Fibroblast of lung (primary cell): ENCODE data around the gene SEPTIN12. TPM values are rescaled to one million over a fixed set of nuclear protein-coding genes. Genes with fewer than 3 reads are reported as not detected.

Experiments used
- DNase-seq, 2 donors: peaks; one replicate each; pipeline versions ENCODE4 v3.0.0 to v3.0.0-alpha.2; 2010; ENCODE audit warnings: low read depth in 2 of 2
- H2AFZ ChIP-seq: 2 replicates; pipeline ENCODE4 v1.5.1; 2012; ENCODE audit warnings: low read length, control low read depth, inconsistent platforms
- H3K27ac ChIP-seq: 2 replicates; pipeline ENCODE4 v1.5.1; 2011; ENCODE audit warnings: low read length, control low read depth; ENCODE audit not compliant: insufficient read depth
- H3K27me3 ChIP-seq: 2 replicates; pipeline ENCODE4 v1.5.1; 2011; ENCODE audit warnings: mild to moderate bottlenecking, low read length; ENCODE audit not compliant: control insufficient read depth, insufficient read depth
- H3K36me3 ChIP-seq: 2 replicates; pipeline ENCODE4 v1.5.1; 2011; ENCODE audit warnings: low read length; ENCODE audit not compliant: control insufficient read depth, insufficient read depth
- H3K4me1 ChIP-seq: 2 replicates; pipeline ENCODE4 v1.5.1; 2011; ENCODE audit warnings: low read length; ENCODE audit not compliant: control insufficient read depth, insufficient read depth; ENCODE audit errors: extremely low read depth
- H3K4me2 ChIP-seq: 2 replicates; pipeline ENCODE4 v1.5.1; 2011; ENCODE audit warnings: low read length, control low read depth; ENCODE audit not compliant: insufficient read depth; ENCODE audit errors: extremely low read depth
- H3K4me3 ChIP-seq, 4 experiments: fragments of 200-600 bp in 1 of 4; sonication (generic) in 1 of 4; replicated peaks in 1 of 4; 2 replicates each; pipeline ENCODE4 v1.5.1; 2011 to 2016; ENCODE audit warnings: low read length in 4 of 4, low read depth in 3 of 4, mild to moderate bottlenecking in 3 of 4, control low read depth in 2 of 4, inconsistent platforms in 1 of 4, mixed read lengths in 1 of 4; ENCODE audit not compliant: insufficient read depth in 1 of 4; ENCODE audit errors: control extremely low read depth in 1 of 4
- H3K79me2 ChIP-seq: 2 replicates; pipeline ENCODE4 v1.5.1; 2012; ENCODE audit warnings: mild to moderate bottlenecking, low read length, inconsistent platforms; ENCODE audit not compliant: control insufficient read depth, insufficient read depth
- H3K9ac ChIP-seq: 2 replicates; pipeline ENCODE4 v1.5.1; 2011; ENCODE audit warnings: mild to moderate bottlenecking, low read length, control low read depth; ENCODE audit not compliant: insufficient read depth
- H3K9me3 ChIP-seq: 2 replicates; pipeline ENCODE4 v1.5.1; 2012; ENCODE audit warnings: low read depth, low read length; ENCODE audit not compliant: control insufficient read depth, insufficient read depth
- H4K20me1 ChIP-seq: 2 replicates; pipeline ENCODE4 v1.5.1; 2011; ENCODE audit warnings: low read length; ENCODE audit not compliant: control insufficient read depth, insufficient read depth; ENCODE audit errors: extremely low read depth
- EZH2 ChIP-seq: IDR thresholded peaks from 2 replicates; pipeline ENCODE4 v1.5.1; 2012; ENCODE audit warnings: low read length, control low read depth, mild to moderate bottlenecking; ENCODE audit errors: missing control alignments
- polyA plus RNA-seq, 2 donors: library from polyadenylated mRNA; depleted of rRNA in 1 of 2; stranded (reverse) in 1 of 2; unstranded in 1 of 2; fragments of >200 nt; gene quantifications; 2 replicates each; pipeline ENCODE4 v1.2.1, GENCODE V29; 2011 to 2012; ENCODE audit warnings: missing spikeins in 1 of 2
- total RNA-seq: library from RNA; depleted of rRNA; stranded (reverse); fragments of >200 nt; gene quantifications from 2 replicates; pipeline ENCODE4 v1.2.1, GENCODE V29; 2014
- TF ChIP-seq, protein P1 (sequence below), 2 donors: IDR thresholded peaks in 1 of 2; conservative IDR thresholded peaks in 1 of 2; 1 replicate in 1 of 2; 2 replicates in 1 of 2; pipeline ENCODE4 v1.5.1; 2011 to 2012; ENCODE audit warnings: low read length in 2 of 2, control low read depth in 1 of 2, inconsistent platforms in 1 of 2, low read depth in 1 of 2, mild to moderate bottlenecking in 1 of 2

Gene SEPTIN12
- total and polyA plus RNA-seq, 2 donors (not counting 1 experiment from before 2014, with no cell fraction given): not detected

GRCh38 chr16:4769306-4769638, 18.9 kb downstream of the SEPTIN12 start:
- TF ChIP-seq, protein P1, sequence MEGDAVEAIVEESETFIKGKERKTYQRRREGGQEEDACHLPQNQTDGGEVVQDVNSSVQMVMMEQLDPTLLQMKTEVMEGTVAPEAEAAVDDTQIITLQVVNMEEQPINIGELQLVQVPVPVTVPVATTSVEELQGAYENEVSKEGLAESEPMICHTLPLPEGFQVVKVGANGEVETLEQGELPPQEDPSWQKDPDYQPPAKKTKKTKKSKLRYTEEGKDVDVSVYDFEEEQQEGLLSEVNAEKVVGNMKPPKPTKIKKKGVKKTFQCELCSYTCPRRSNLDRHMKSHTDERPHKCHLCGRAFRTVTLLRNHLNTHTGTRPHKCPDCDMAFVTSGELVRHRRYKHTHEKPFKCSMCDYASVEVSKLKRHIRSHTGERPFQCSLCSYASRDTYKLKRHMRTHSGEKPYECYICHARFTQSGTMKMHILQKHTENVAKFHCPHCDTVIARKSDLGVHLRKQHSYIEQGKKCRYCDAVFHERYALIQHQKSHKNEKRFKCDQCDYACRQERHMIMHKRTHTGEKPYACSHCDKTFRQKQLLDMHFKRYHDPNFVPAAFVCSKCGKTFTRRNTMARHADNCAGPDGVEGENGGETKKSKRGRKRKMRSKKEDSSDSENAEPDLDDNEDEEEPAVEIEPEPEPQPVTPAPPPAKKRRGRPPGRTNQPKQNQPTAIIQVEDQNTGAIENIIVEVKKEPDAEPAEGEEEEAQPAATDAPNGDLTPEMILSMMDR (conservative IDR thresholded peaks at IDR 0.05 in 1 of 2, IDR thresholded peaks at IDR 0.05 in 1 of 2; ENCODE audit: low read depth in 1 of 2, low read length in 2 of 2): no peak
- no peak for TF ChIP-seq EZH2
- Histone ChIP-seq H2AFZ (peak overlapping the region; percentile 54), H3K9ac (no peak overlapping the region), H3K4me1 (peaks cover 11% of the 10 kb centered on the region), H3K36me3 (no peaks in the 10 kb centered on the region), H3K27me3 (no peaks in the 10 kb centered on the region), H4K20me1 (no peaks in the 10 kb centered on the region), H3K9me3 (no peaks in the 10 kb centered on the region), H3K27ac (no peak overlapping the region), H3K4me3 (peak overlapping the region in 3 of 4 experiments; percentile 53 to 65 (median 62)), H3K4me2 (peak overlapping the region; percentile 80), H3K79me2 (peaks cover 18% of the 10 kb centered on the region)
- no peak for DNase-seq

GRCh38 chr16:4768549-4769305, 19.4 kb downstream of the SEPTIN12 start:
- peaks cover 11% of the 10 kb centered on the region for H3K4me1 ChIP-seq
- TF ChIP-seq, protein P1 (conservative IDR thresholded peaks at IDR 0.05 in 1 of 2, IDR thresholded peaks at IDR 0.05 in 1 of 2; ENCODE audit: low read depth in 1 of 2, low read length in 2 of 2): no peak
- TF ChIP-seq EZH2: no peak
- H3K9me3 ChIP-seq: no peaks in the 10 kb centered on the region
- peak overlapping the region; percentile 72 for H2AFZ ChIP-seq
- peaks cover 18% of the 10 kb centered on the region for H3K79me2 ChIP-seq
- peak; percentile 91 to 93 for DNase-seq
- peak overlapping the region; percentile 37 for H3K9ac ChIP-seq
- H4K20me1 ChIP-seq: no peaks in the 10 kb centered on the region
- H3K27ac ChIP-seq: peak overlapping the region; percentile 56
- H3K4me2 ChIP-seq: peak overlapping the region; percentile 86
- H3K27me3 ChIP-seq: no peaks in the 10 kb centered on the region
- peak overlapping the region; percentile 42 to 76 (median 62) for H3K4me3 ChIP-seq
- H3K36me3 ChIP-seq: peaks cover 3% of the 10 kb centered on the region

- peak in 1 of 2 donors; percentile 10 for DNase-seq
- H3K27me3 ChIP-seq: no peaks in the 10 kb centered on the region
- peak overlapping the region; percentile 42 to 76 (median 62) for H3K4me3 ChIP-seq
- H3K9ac ChIP-seq: peak overlapping the region; percentile 37
- H3K79me2 ChIP-seq: peaks cover 18% of the 10 kb centered on the region
- no peaks in the 10 kb centered on the region for H3K9me3 ChIP-seq
- TF ChIP-seq, protein P1 (conservative IDR thresholded peaks at IDR 0.05 in 1 of 2, IDR thresholded peaks at IDR 0.05 in 1 of 2; ENCODE audit: low read depth in 1 of 2, low read length in 2 of 2): no peak
- no peak for TF ChIP-seq EZH2
- H3K27ac ChIP-seq: peak overlapping the region; percentile 56
- peaks cover 5% of the 10 kb centered on the region for H3K36me3 ChIP-seq
- peaks cover 11% of the 10 kb centered on the region for H3K4me1 ChIP-seq
- no peaks in the 10 kb centered on the region for H4K20me1 ChIP-seq
- peak overlapping the region; percentile 72 for H2AFZ ChIP-seq
- H3K4me2 ChIP-seq: peak overlapping the region; percentile 86
Observed at GRCh38 chr16:4767872-4768548, 20.1 kb downstream of the SEPTIN12 start.
